ENCODE measurements around the gene SPEN.
"Not testable (repeated sequence)": the region's sequence is repeated elsewhere in the genome, so short reads cannot be mapped to it uniquely, and the experiment has no call there.

Gene SPEN

DNA sequence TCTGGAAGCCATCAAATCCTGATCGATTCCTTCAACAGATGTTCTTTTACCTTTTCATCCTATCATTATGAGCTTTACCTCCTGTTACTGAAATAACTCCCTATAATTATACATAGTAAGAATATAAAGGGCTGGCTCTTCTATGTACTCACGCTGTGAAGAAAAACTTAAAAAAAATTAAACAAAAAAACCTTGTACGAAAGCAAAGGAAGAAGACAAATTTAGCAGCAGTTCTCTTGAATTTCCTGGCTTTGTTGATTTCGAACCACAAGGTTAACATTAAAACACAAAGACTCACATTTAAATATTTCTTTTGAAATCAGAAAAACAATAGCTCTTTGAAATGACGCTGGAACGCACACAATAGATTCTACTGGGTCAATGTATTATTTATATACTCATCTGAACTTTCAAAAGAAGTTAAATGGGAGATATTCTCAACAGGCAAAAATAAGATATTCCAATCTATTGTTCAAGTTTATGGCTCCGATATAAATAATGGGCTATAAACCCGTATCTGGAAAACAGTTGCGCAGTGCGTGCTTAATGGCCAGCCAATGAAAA is 13.6 kb upstream of the SPEN start:
- DNase-seq = no peak

DNA sequence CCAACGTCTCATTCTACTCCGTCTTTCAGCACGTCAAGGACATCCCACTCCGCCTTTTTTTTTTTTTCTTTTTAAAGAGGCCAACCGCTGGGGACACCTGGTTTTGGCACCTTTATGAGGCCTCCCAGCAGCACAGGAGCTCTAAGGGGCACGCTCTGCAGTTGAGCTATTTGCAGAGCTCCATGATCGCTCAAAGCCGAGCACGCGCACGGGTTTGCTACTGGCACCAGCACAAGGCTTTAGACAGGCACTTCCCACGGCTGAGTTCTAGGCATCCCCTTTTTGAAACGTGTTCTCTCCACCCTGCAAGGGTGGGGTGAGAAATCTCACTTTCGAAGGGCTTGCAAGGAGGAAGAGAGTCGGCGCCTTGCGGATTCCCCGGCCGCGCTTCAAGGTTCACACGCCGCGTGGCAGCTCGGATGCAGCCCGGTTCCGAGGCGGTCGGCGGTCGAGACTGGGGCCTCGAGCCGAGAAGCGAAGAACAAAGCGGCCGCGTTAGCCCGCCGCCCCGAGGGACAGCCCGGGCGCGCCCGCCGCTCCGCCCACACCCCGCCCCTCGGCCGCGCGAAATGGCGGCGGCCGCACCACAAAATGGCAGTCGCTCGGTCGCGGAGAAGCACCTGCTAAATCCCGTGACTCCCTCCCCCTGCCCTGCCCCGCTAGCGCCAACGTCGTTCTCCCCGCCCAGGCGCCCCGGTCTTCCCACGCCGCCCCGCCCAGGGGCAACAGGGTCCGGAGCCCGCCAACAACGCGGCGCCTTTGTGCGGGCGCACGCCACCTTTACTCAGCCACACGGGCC is 12.9 kb upstream of the SPEN start:
- DNase-seq = peak; percentile 89

DNA sequence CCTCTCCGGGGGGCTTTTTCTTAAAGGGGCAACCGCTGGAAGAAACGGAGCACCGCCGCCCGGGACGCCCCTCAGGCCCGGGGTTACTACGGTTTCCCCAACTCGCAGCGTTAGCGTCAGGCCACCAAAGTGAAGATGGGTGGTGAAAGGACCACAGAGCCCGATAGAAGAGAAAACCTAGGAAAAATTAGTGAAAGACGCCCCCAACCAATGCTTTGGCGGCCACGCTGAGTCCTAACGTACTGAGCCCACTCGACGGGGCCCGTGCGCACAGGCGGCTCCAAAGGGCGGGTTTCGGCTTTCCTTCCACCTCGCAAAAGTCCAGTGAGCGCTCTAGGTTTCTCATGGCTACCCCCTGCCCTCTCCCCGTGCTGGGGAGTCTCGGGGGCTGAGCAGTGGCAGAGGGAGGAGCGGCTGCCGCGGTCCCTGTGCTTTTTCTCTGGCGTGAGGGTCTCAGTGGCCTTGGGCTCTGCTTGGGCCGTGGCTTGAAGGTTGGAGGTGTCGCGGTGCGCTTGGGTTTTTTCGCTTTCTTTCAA is 12.2 kb upstream of the SPEN start:
- DNase-seq = no peak

DNA sequence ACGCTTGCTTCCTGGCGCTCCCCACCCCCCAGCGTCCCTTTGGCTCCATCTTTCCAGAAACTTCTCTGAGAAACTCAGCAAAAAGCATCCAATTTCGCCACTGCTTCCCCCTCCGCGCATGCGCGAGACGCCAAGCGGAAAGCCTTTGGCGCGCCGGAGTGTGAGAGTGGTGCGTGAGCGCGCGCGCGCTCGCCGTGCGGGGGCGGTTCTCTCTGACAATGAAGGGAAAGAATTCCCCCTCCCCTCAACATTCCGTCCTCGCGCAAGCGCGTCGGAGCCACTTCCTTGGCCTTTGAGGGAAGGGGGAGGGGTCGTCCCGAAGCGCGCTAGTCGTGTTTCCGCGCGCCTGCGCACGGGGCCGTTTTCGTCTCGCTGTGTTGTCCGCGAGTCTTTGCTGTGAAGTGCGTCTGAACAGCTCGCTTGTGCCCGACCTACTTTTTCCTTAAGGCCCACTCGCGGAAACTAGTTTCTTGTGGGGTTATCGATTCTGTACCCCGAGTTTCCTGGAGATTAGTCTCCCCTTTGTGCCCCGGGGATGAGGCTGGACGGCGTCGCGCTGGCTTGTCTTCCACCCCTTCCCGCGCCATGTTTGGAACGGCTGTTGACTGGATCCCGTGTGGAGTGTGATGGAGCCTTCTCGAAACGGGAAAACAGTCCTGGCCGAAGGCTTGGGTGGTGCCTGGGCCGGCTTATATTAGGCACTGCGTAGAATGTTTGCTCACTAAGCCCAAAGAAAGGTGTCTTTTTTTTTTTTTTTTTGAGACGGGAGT is 11.6 kb upstream of the SPEN start:
- peak; percentile 99 for DNase-seq

DNA sequence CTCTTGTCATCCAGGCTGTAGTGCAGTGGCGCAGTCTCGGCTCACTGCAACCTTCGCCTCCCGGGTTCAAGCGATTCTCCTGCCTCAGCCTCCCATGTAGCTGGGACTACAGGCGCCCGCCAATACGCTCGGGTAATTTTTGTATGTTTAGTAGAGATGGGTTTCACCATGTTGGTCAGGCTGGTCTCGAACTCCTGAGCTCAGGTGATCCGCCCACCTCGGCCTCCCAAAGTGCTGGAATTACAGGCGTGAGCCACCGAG is 11.1 kb upstream of the SPEN start:
- not testable (repeated sequence) for DNase-seq

DNA sequence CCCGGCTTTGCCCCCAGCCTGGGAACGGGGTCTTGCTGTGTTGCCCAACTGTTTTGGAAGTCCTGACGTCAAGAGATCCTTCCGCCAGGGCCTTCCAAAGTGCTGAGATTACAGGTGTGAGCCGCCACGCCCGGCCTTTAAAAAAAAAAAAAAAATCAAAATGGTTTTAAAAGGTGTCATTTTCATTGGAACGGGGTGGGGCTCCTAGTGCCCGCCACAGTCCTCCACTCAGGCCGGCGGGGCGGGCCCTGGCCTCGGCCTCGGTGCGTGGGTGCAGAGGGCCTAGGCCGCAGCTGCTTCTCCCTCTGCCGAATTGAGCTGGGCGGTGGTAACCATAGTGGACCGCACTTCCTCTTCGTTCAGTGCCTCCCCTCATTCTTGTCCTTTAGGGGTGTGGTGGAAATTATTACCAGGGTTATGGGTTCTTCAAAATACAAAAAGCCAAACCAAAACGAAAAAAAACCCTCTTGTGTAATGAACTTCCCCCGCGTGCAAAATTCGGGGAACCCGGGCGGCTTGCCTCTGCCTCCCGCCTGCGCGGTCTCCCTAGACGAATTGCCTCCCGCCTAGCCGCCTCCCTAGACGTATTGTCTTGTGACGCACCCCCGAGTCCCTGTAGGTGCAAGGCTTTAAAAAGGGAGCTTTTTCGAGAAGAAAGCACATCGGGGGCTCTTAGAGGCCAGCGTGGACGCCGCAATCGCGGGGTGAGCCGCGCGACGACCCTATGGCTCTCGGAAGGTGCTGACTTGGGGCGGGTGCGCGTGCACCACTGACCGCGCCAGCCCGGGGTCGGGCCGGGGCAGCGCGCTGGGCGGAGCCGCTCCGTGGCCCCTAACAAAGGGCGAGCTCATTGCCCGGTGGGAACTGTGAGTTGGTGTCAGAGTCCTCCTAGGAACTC is 10.5 kb upstream of the SPEN start:
- no peak for DNase-seq

DNA sequence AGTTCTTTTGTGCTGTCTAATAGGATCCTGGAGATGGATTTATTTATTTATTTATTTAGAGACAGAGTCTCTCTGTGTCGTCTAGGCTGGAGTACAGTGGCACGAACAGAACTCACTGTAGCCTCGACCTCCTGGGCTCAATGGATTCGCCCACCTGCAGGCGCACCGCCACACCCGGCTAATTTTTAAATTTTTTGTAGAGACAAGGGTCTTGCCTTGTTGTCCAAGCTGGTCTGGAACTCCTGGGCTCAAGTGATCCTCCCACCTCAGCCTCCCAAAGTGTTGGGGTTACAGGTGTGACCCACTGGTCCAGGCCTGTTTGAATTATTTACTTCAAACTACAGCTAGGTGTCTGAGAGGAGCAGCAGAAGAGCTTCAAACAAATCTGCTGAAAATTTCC is 9.6 kb upstream of the SPEN start:
- no peak for DNase-seq

DNA sequence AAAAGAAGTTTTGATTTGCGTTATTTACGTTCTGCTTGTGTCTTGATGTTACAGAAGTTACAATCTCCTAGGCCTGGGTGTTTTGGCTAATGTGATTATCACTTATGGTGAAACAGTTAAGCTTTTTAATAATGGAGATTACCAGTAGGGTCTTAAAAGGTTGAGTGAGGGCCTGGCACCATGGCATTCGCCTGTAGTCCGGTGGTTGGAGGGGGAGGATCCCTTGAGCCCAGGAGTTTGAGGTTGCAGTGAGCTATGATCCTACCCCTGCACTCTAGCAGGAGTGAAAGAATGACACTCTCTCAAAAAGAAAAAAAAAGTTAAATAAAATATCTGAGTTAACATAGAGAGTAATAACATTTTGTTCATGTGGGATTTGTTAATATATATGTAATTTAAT is 8.8 kb upstream of the SPEN start:
- DNase-seq = no peak

DNA sequence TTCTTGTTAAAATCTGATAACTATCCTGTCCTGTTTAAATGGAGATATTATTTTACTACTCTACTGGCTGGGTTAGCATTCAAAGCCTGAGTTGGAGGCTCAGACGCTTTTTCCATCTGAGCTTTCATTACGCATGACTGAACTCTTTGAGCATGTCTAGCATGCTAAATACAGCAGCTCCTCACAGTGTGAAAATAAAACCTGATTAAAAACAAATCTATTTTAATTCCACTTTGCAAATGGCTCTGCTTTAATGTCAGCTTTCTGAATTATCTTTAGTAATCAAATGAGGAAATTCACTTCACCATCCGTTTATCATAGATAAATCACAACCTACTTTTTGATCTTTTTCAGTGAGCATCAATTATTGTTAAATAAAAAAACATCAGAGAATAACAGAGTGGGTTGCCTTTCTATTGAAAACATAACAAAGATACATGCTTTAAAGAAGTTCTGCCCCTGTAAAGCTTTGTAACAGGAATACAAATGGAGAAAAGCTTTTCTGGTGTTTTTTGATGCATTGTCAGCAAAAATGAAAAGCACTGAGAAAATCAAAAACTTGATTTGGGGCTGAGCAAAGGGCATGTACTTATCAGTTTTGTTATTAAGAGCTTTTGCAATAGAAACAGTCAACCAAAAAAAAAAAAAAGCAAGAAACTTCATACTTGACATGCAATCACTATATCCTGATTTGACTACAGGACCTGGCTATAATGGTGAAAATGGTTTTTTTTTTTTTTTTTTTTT is 3.5 kb upstream of the SPEN start:
- DNase-seq = no peak

DNA sequence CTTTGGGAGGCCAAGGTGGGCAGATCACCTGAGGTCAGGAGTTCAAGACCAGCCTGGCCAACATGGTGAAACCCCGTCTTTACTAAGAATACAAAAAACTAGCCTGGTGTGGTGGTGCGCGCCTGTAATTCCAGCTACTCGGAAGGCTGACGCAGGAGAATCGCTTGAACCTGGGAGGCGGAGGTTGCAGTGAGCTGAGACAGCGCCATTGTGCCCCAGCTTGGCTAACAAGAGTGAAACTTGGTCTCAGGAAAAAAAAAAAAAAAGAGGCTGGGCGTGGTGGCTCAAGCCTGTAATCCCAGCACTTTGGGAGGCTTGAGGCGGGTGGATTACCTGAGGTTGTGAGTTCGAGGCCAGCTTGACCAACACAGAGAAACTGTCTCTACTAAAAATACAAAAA is 1.5 kb upstream of the SPEN start:
- DNase-seq = not testable (repeated sequence)

DNA sequence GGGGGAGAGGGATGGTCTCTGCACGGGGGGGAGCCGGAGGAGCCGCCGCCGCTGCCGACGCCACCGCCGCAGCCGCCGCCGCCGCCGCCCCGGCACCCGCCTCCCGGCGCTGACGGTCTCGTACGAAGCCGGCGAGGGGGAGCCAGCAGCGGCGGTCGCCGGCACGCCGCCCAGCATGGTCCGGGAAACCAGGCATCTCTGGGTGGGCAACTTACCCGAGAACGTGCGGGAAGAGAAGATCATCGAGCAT is 311 bp downstream of the SPEN start:
- DNase-seq = no peak

DNA sequence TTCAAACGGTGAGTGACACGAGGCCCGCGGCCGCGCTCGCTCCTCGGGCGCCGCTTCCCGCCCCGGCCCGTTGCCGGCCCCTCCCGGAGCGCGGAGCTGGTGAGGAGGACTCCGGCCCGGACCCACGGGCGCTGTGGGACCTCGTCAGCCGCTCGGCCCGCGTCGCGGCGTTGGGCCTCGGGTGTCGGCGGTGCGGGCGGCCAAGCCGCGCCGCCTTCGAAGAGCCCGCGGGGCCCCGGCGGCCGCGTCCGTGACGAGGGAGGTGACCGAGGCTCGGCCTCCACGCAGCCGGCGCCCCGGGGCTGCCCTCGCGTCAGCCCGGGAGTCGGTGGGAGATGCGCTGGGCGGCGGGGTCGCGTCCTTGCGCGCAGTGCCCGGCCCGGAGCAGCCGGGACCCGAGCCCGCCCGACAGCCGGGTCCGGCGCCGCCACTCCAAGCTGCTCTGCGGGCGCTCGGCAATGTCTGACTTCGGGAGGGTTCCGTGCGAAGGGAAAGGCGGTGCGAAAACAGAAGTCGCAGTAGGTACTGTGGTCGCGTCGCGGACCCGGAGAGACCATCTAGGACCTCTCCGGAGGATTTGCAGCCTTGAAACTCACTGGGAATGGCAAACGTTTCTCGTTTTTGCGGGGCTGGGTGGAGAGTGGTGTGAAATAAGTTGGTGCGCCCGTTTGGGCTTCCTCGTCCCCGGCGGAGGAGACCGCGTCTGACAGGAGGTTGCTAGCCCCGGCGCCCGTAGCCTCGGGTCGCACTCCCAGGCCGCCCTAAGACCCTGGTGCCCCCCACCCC is 829 bp downstream of the SPEN start:
- DNase-seq = no peak

DNA sequence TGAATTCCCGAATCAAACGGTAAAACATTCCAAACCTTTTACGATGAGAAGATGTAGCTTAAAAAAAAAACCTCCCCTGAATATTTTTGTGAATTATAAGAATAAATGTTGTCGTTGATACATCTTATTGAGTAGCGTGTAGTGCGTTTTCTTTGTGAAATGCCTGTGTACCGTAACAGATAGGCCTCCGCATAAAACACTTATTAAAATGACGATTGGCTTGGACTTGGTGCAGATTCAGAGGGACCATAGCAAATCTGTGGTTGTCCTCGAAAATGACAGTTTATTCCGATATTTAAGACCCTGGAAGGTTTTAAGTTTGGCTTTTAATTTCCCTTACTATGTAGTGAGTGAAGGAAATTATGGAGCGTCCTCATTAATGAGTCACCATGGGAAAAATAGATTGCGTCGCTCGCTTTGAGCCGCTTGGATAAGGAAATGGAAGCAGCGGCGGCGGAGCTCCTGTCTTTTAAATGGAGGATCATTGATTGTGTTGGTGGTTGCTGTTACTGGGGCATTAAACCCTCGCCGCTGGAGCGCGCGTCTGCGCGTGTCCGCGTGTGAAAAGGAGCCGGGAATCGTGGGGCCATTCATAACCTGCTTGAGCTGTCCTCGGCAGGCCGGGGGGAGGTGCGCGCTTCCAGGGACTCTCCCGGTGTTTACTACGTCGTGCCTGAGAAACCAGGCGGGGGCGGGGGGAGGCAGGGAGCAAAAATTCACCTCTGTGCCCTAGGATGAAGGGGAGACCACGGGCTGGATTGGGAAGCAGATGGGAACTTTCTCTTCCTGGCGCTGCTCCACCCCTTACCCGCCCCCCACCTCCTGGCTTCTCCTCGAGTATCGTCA is 1.6 kb downstream of the SPEN start:
- peak; percentile 68 for DNase-seq

DNA sequence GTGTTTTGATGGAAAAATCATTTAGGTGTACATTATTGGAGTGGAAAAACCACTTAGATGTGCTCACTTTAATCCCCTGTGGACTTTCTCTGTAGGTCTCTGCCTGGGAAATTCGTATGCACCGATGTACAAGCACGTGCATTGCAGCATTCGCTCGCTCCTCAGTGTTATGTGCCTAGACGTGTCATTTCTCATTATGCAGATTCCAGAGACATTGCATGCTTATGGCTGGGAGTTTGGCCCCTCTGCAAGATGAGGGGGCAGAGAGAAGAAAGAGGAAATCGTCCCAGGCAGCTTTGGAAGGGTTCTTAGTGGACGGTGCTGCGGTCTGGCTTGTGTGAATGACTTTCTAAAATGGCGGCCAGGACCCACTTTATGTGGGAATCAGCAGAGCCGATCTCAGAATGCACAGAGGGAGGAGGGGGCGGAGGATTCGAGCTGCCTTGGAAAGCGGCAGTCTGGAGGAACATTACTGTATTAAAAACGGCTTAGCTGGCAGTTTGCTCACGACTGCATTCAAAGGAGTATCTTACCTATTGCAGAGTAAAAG is 2.3 kb downstream of the SPEN start:
- DNase-seq = peak; percentile 58

DNA sequence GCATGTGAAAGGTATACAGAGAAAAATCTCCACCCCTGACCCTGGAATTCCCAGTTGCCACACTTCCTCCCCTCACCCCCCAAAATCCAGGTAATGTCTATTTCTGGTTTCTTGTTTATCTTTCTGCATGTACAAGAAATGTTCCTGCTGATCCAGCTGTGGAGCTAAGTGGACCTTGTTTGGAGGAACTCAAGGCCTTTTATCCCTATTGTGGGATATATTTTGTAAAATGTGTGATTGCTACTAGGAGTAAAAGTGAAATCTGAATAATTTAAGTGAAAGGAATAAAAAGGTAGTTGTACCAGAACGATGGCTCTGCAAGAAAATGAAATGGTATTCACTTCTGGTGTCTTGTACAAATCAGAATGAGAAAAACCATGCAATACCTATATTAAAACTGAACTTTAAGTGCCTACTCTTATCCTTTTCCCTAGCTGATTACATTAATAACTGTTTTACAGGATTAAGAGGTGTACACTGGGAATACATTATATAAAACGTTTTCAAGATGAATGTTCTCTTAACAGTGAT is 3.0 kb downstream of the SPEN start:
- DNase-seq = no peak

DNA sequence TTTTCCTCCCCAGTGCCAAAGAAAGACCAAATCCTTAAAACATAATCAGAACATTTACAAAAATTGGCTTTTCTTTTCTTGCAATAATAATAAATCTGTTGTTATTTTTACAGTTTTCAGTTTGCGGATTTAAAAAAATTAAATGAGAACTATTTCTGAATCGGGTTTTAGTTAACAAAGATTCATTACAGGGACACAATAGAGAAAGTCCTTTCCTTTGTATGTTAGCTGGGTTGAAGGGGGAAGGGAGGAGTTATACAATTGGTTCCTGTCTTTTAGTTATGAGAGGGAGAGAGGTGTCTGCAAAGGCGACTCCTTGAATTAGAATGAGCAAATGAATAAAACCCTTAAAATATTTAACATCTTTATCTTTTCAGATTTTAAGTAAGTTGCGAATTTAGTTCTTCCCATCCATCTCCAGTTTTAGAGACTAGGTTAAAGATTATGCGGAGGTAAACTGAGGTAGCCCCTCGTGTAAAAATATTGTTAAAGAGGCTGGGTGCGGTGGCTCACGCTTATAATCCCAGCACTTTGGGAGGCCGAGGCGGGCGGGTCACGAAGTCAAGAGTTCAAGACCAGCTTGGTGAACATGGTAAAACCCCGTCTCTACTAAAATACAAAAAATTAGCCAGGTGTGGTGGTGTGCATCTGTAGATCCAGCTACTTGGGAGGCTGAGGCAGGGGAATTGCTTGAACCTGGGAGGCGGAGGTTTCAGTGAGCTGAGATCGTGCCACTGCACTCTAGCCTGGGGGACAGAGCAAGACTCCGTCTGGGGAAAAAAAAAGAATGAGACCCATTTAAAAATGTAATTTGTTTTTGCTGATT is 3.9 kb downstream of the SPEN start:
- DNase-seq = no peak

DNA sequence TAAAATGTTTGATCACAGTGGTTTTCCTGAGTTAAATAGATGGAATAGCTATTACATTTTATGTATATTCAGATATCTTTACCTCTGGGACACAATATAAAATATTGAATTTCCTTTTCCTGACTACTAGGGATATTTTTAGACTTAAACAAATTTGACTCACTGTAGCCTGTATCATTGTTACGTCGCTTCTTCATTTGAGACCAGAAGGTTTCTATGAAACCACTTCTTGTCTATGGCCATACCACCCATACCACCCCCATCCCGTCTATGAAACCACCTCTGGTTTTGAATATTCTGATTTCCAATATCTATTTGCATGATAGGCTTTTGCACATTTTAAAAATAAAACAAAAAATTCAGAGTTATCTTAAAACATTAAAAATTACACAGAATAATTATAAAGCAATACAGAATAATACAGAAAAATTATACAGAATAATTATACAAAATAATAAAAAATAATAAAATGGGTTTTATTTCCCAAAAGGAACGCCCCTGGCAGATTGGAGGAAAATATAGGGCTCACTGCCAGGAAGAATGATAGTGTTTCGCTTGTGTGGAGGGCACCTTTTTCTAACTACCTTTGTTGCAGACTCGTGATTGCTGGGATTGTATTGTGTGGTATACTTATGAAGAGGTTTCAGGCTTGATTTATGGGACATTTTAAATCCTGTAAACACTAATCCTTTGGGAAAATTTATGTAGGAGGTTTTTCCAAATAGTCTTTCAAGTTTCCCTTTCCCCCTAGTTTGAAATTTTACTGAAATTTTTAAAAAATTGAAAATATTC is 4.7 kb downstream of the SPEN start:
- no peak for DNase-seq

DNA sequence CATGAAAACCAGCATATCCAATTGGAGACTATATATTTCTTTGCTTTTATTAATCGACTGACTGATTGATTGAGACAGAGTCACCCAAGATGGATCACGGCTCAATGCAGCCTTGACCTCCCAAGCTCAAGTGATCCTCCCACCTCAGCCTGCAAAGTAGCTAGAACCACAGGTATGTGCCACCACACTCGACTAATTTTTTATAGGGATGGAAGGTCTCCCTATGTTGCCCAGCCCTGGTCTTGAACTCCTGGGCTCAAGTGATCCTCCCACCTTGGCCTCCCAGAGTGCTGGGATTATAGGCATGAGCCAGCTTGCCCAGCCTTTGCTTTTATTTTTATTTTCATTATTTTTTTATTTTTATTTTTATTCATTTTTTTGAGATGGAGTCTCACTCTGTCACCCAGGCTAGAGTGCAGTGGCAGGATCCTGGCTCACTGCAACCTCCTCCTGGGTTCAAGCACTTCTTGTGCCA is 5.4 kb downstream of the SPEN start:
- DNase-seq = no peak

All from GDM1 (cell line).